Measurements from ENCODE around the gene NT5E. TPM values are rescaled to one million over a fixed set of nuclear protein-coding genes. Genes with fewer than 3 reads are reported as not detected.
A peak's percentile ranks its signal among the peaks of the same experiment; 100 is the strongest.

Gene NT5E
- total RNA-seq (2022) (52.8 and 76.5 TPM in 2 replicates), Bru-seq, nascent RNA (percentile 64 among the genes with signal in this experiment), BruChase-seq, experiment 1, labeled RNA remaining after a 6-hour chase (percentile 76 among the genes with signal in this experiment), BruChase-seq, experiment 2, labeled RNA remaining after a 2-hour chase (percentile 65 among the genes with signal in this experiment)
- long read RNA-seq, transcript NT5E-202 (3 exons, 974 nt) = minor isoform, 7 of 41 reads
- long read RNA-seq, transcript NT5E-201 (9 exons, 3,548 nt) = major isoform, 18 of 41 reads
- long read RNA-seq, partial matches to known transcripts = 3 of 41 reads
- long read RNA-seq, other reads (novel, unspliced or antisense) = 9 of 41 reads

DNA sequence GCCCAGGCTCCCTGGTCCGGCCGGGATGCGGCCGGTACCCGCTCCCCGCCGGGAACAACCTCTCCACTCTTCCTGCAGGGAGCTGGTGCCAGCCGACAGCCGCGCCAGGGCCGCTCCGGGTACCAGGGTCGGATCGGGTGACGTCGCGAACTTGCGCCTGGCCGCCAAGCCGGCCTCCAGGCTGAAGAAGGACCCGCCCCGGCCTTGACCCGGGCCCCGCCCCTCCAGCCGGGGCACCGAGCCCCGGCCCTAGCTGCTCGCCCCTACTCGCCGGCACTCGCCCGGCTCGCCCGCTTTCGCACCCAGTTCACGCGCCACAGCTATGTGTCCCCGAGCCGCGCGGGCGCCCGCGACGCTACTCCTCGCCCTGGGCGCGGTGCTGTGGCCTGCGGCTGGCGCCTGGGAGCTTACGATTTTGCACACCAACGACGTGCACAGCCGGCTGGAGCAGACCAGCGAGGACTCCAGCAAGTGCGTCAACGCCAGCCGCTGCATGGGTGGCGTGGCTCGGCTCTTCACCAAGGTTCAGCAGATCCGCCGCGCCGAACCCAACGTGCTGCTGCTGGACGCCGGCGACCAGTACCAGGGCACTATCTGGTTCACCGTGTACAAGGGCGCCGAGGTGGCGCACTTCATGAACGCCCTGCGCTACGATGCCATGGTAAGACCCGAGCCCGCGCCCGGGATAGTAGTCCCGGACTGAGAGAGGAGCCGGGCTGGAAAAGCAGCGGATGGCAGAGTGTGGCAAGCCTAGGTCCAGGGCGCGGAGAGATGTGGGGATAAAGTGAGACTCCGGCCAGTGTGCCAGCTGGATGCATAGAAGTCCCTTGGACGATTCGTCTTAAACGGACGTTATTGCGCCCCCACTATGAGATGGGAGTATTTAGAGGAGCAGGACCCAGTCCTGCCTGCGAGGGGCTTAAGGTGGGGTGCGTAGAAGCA lies at the start of gene NT5E:
Gene NT5E, plus strand, starts transcription at position 266 of the 942 bp plus-strand sequence. Its CDS starts 57 bp downstream, at position 323.
- TF ChIP-seq, protein P1, sequence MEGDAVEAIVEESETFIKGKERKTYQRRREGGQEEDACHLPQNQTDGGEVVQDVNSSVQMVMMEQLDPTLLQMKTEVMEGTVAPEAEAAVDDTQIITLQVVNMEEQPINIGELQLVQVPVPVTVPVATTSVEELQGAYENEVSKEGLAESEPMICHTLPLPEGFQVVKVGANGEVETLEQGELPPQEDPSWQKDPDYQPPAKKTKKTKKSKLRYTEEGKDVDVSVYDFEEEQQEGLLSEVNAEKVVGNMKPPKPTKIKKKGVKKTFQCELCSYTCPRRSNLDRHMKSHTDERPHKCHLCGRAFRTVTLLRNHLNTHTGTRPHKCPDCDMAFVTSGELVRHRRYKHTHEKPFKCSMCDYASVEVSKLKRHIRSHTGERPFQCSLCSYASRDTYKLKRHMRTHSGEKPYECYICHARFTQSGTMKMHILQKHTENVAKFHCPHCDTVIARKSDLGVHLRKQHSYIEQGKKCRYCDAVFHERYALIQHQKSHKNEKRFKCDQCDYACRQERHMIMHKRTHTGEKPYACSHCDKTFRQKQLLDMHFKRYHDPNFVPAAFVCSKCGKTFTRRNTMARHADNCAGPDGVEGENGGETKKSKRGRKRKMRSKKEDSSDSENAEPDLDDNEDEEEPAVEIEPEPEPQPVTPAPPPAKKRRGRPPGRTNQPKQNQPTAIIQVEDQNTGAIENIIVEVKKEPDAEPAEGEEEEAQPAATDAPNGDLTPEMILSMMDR (IDR thresholded peaks at IDR 0.05; ENCODE audit: unreplicated experiment) = no peak
- Mint-ChIP-seq H3K9me3 (ENCODE audit: low read depth, unreplicated experiment) (no peaks in the 10 kb centered on the region), H3K4me3 (ENCODE audit: low read depth, unreplicated experiment) (peak within 1 kb of the TSS; percentile 99), H3K27ac (ENCODE audit: unreplicated experiment) (peak within 1 kb of the TSS; percentile 89), H3K27me3 (ENCODE audit: unreplicated experiment) (no peaks in the 10 kb centered on the region), H3K4me1 (ENCODE audit: low read depth, unreplicated experiment) (peaks cover 65% of the 10 kb centered on the region), H3K36me3 (ENCODE audit: insufficient read depth, unreplicated experiment) (peaks cover 27% of the 10 kb centered on the region)
- CTCF ChIA-PET = interaction anchor here (0.9 to 2.6 kb wide), 7 partner anchors 33 to 95 kb away, joined by 4 to 16 read pairs (median 4); no protein-coding TSS in a partner anchor
- peak; percentile 86 for DNase-seq
- intact Hi-C loops (cut with micrococcal nuclease; ENCODE audit: unreplicated experiment) = loop anchor here (2.0 kb wide), 1 partner anchor 33 kb away; no protein-coding TSS in a partner anchor
- BruUV-seq (replicated peaks) = no TSS peak

DNA sequence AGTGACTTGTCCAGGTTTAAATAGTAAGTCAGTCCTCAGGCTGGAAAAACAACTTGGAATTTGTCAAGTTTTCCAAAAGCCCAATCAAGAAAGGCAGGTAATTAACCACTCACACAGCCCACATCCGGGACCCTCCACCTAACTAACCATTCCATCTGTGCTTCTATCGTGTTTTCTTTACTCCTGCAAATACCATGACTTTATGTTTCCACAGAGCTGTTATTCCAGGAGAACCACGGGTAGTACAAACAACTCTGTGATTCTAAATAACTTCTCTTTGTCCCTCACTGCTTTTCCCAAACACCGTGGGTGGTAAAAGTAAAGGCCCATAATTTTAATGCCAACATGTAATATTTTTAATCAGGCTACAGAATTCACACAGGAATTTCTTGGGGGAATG lies 49.6 kb upstream of the NT5E start:
- peaks cover 68% of the 10 kb centered on the region for H3K4me1 Mint-ChIP-seq (ENCODE audit: low read depth, unreplicated experiment)
- TF ChIP-seq, protein P1 (IDR thresholded peaks at IDR 0.05; ENCODE audit: unreplicated experiment) = no peak
- BruUV-seq (replicated peaks) = no TSS peak
- DNase-seq = no peak
- intact Hi-C loops (cut with micrococcal nuclease; ENCODE audit: unreplicated experiment) = no loop called here
- no peaks in the 10 kb centered on the region for H3K27me3 Mint-ChIP-seq (ENCODE audit: unreplicated experiment)
- peaks cover 9% of the 10 kb centered on the region for H3K36me3 Mint-ChIP-seq (ENCODE audit: insufficient read depth, unreplicated experiment)
- H3K27ac Mint-ChIP-seq (ENCODE audit: unreplicated experiment) = no peak overlapping the region
- H3K4me3 Mint-ChIP-seq (ENCODE audit: low read depth, unreplicated experiment) = no peak overlapping the region
- CTCF ChIA-PET = interaction anchor here (1.3 kb wide), 1 partner anchor 11 kb away, joined by 5 read pairs; no protein-coding TSS in a partner anchor
- no peaks in the 10 kb centered on the region for H3K9me3 Mint-ChIP-seq (ENCODE audit: low read depth, unreplicated experiment)

DNA sequence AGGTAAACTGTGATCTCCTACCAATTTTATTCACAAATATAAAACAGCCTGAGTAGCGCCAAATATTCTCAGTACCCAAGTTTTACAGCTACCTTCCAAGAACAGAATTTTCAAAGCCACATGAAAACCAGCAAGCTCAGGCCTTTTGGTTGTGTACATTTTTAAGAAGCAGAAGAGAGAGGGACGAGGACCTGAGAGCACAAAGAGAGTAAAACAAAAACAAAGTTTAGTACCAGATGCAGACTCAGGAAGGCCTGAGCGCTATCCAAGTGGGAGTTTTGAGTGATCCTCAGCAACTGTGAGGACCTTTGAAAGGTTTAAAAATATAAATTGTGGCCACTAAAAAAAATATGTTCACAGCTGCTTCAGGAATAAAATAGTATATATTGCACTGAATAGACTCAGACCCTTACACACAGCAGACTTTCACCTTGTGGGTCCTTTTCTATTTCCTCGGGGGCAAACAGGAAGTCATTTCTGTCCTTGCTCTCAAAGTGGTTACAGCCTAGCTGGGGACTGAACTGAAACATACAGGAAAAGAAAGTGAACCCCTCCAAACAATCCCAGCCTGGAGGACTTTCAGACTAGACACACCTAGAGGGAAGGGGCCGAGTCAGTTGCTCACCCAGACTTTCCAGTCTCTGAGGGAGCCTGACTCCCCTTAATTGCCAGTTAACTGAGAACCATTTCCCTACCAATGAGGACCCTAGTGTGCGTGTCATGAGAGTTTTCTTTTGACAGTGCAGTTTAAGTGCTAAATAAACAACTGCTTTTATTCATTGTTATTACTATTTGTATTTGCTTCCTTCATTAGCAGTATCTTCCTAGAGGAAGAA lies 48.5 kb upstream of the NT5E start:
- CTCF ChIA-PET = no interaction called here
- Mint-ChIP-seq H3K27ac (ENCODE audit: unreplicated experiment) (peak overlapping the region; percentile 99), H3K4me1 (ENCODE audit: low read depth, unreplicated experiment) (peaks cover 71% of the 10 kb centered on the region), H3K27me3 (ENCODE audit: unreplicated experiment) (no peaks in the 10 kb centered on the region), H3K4me3 (ENCODE audit: low read depth, unreplicated experiment) (no peak overlapping the region), H3K36me3 (ENCODE audit: insufficient read depth, unreplicated experiment) (peaks cover 16% of the 10 kb centered on the region), H3K9me3 (ENCODE audit: low read depth, unreplicated experiment) (no peaks in the 10 kb centered on the region)
- no TSS peak for BruUV-seq (replicated peaks)
- TF ChIP-seq, protein P1 (IDR thresholded peaks at IDR 0.05; ENCODE audit: unreplicated experiment) = no peak
- no peak for DNase-seq
- intact Hi-C loops (cut with micrococcal nuclease; ENCODE audit: unreplicated experiment) = no loop called here

DNA sequence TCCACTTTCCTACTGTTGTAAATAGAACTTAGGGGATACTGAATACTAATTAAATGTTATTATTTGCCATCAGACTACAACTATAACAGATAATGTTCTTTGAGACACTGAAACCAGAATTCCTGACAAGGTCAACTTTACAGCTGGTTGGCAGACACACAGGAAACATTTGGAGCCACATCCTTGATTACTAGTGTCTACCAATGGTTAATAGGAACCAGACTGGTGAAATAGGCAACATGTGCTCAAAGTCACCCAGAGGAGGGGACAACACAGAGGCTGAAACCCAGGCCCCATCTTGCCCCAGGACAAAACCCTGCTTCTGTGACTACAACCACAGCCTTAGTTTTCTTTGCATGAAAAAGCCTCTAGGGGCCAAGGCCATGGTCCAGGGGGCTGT lies 47.8 kb upstream of the NT5E start:
- BruUV-seq (replicated peaks) = no TSS peak
- Mint-ChIP-seq H3K27me3 (ENCODE audit: unreplicated experiment) (no peaks in the 10 kb centered on the region), H3K4me1 (ENCODE audit: low read depth, unreplicated experiment) (peaks cover 78% of the 10 kb centered on the region), H3K9me3 (ENCODE audit: low read depth, unreplicated experiment) (peaks cover under 1% of the 10 kb centered on the region), H3K27ac (ENCODE audit: unreplicated experiment) (peak overlapping the region; percentile 99), H3K4me3 (ENCODE audit: low read depth, unreplicated experiment) (no peak overlapping the region), H3K36me3 (ENCODE audit: insufficient read depth, unreplicated experiment) (peaks cover 16% of the 10 kb centered on the region)
- no peak for DNase-seq
- intact Hi-C loops (cut with micrococcal nuclease; ENCODE audit: unreplicated experiment) = no loop called here
- CTCF ChIA-PET = no interaction called here
- TF ChIP-seq, protein P1 (IDR thresholded peaks at IDR 0.05; ENCODE audit: unreplicated experiment) = no peak

Data from Calu3 (cell line).